GM03348 (cell line): Measurements from ENCODE around the gene AGRN.
"Not testable (repeated sequence)": the region's sequence is repeated elsewhere in the genome, so short reads cannot be mapped to it uniquely, and the experiment has no call there.

ENCODE experiments used
- DNase-seq: peaks from one replicate; pipeline ENCODE4 v3.0.0; 2012; ENCODE audit warnings: low spot score

AGRN gene

DNA sequence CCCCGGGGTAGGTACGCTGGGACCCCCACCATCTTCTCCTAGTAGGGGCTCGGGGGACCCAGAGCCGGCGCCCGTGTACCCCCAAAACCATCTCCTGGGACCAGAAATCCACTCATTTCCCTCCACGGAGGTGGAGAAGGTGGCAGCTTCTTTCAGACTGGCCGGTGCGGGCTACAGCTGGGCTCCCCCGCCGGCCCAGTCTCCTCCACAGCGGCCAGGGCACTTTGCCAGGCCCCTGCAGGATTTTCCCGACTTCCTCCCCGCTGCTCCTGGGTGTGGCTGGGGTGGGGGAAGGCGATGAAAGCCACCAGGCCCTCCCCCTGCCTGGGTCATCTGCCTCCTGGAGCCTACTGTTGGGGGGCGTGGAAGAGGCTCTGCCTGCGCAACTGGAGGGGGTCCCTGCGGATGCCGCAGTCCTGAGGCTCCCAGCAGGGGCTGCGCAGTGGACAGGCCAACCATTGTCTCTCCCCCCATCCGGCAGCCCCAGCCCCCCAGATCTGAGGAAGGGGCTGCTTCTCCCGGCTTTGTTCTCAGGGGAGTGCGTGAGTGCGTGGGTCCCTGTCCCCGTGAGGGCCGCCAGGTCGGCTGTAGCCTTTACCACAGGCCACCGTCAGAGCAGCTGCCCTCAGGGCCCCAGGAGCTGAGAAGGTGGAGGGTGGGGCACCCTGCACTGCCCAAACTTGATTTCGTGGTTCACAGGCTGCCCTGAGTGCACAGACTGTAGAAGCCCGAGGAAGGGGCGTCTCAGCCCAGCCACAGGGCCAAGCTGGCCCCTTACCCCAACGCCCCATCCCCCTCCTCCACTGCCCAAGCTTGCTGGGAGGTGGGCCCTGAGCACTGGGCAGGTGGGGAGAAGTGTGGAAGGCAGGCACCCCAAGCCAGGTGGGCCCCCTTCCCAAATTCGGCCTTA lies 1.3 kb downstream of the AGRN start:
- DNase-seq = peak; percentile 87

GRCh38 chr1:1021920-1022259 lies 2.0 kb downstream of the AGRN start:
- DNase-seq = no peak

GRCh38 chr1:1022302-1023009 lies 2.5 kb downstream of the AGRN start:
- DNase-seq = no peak

DNA sequence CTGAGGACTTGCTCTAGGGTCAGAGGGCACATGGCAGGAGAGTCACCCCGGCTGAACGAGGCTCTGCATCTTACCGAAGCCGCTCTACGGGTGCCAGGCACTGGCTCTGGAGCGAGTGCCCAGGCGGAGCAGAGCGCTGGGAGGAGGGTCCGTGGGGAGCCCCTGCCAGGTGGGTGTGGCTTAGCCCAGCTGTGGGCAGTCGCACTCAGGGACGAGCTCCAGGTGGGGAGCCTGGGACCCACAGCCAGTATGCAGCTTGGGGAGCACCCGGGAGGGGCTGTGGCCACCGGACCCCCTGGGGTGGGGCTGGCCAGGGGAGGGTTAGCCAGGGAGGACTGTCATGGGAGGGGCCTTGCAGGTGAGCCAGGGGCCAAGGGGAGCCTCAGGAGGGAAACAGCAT lies 3.8 kb downstream of the AGRN start:
- no peak for DNase-seq

DNA sequence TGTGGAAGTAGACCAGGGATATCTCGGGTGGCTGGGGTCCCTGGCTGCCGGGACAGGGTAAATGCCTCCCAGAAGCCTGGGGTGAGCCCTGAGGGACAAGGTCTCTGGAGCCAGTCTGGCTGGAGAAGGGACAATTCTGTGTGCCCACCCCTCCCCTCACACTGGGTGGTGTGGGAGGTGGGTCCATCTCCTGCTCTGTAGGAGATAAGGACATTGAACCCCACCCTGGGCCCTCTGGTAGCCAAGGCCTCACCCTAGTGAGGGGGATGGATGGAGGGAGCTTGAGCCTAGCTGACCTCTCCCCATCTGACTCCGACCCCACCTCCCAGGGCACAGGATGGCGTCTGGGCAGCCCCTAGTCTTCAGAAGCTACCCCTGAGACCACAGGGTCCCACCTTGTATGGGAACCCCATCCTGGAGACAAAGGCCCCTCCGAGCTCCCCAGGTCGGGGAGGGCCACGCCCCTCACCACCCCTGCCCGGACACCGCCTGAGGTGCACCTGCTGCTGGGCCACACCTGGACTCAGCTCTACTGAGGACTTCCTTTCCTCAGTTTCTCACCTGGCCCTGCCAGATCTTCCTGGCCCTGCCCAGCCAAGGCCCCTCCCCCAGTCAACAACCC lies 4.3 kb downstream of the AGRN start:
- no peak for DNase-seq

- peak; percentile 35 for DNase-seq
These were observed 5.1 kb downstream of the AGRN start for GRCh38 chr1:1024771-1025699.

DNA sequence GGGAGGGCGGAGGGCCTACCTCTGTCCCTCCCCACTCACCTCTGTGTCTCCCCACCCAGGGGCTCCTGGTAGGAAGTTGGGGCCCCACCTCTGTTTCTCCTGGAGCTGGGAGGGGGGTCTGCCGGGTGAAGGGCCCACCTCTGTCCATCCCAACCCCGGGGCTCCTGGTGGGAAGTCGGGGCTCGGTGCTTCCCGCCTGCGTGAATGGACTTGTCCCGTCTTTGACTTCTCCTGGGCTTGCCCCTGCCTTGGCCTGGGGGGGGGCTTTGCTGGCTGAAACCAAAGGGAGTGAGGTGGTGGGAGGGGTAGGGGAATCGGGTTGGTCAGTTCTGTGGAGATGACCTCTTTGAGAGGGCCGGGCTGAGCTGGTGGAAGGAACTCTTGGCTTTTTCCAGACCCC lies 5.8 kb downstream of the AGRN start:
- no peak for DNase-seq

- no peak for DNase-seq
These were observed 6.9 kb downstream of the AGRN start for GRCh38 chr1:1026599-1027413.

GRCh38 chr1:1027791-1028190 lies 7.9 kb downstream of the AGRN start:
- no peak for DNase-seq

GRCh38 chr1:1030867-1031658 lies 11.1 kb downstream of the AGRN start:
- not testable (repeated sequence) for DNase-seq

- no peak for DNase-seq
These were observed 11.8 kb downstream of the AGRN start for GRCh38 chr1:1031659-1032235.

DNA sequence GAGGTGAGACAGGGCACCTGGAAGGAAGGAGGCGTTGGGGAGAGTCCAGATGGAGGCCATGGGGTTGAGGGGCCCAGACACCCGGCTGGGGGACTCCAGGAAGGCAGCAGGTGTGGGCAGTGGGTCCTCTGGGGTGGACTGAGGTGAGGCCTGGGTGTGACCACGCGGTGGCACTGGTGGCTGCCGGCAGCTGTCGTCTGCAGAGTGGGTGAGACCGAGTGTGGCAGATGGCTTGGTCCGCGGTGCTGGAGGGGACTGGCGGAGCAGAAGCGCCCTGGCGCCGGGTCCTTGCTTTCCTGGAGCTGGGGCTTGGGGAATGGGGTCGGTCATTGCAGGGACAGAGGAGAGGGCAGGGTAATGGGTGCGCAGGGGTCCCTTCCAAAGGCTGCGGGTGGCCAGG lies 12.5 kb downstream of the AGRN start:
- no peak for DNase-seq

GRCh38 chr1:1033009-1033587 lies 13.2 kb downstream of the AGRN start:
- peak; percentile 82 for DNase-seq

GRCh38 chr1:1033731-1034438 lies 14.0 kb downstream of the AGRN start:
- no peak for DNase-seq

DNA sequence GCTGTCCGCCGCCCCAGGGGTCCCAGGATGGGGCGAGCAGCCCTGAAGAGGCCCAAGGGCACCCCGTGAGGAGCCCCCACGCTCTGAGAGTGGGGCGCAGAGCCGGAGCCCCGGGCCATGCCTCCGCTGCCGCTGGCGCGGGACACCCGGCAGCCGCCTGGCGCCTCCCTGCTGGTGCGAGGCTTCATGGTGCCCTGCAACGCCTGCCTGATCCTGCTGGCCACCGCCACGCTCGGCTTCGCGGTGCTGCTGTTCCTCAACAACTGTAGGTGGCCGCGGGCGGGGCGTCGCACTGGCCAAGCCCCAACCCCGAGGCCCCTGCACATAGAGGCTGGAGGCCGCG lies 14.5 kb downstream of the AGRN start:
- DNase-seq = no peak

GRCh38 chr1:1035291-1035943 lies 15.5 kb downstream of the AGRN start:
- DNase-seq = no peak

- no peak for DNase-seq
These were observed 17.7 kb downstream of the AGRN start for GRCh38 chr1:1037366-1038327.
